Stomach (tissue), 19 donors: ENCODE results near the gene PCLO. TPM values are rescaled to one million over a fixed set of nuclear protein-coding genes. Genes with fewer than 3 reads are reported as not detected.

Source experiments
- DNase-seq, 2 donors: peaks; one replicate each; pipeline versions ENCODE4 v3.0.0 to v3.0.0-alpha.2; 2013 to 2019
- H3K27ac ChIP-seq, 5 donors: fragments of 200-600 bp in 4 of 5; sonication (generic) in 4 of 5; one replicate each; pipeline ENCODE4 v1.5.1; 2013 to 2019; ENCODE audit warnings: mild to moderate bottlenecking in 1 of 5, moderate library complexity in 1 of 5
- H3K27me3 ChIP-seq, 3 donors: fragments of 200-600 bp; sonication (generic); one replicate each; pipeline ENCODE4 v1.5.1; 2017 to 2019; ENCODE audit warnings: mixed run types in 1 of 3
- H3K36me3 ChIP-seq, 4 donors: fragments of 200-600 bp; sonication (generic); 1 replicate in 3 of 4; 2 replicates in 1 of 4; pipeline ENCODE4 v1.5.1; 2016 to 2019
- H3K4me1 ChIP-seq, 4 donors: fragments of 200-600 bp; sonication (generic); one replicate each; pipeline ENCODE4 v1.5.1; 2016 to 2019
- H3K4me3 ChIP-seq, 4 donors: fragments of 200-600 bp; sonication (generic) in 3 of 4; one replicate each; pipeline ENCODE4 v1.5.1; 2016 to 2019; ENCODE audit warnings: mild to moderate bottlenecking in 1 of 4
- H3K9me3 ChIP-seq, 4 donors: fragments of 200-600 bp; sonication (generic); one replicate each; pipeline ENCODE4 v1.5.1; 2016 to 2019
- EP300 ChIP-seq: sonication (generic); formaldehyde crosslinking; IDR thresholded peaks from one replicate; pipeline ENCODE4 v1.6.1; 2017; ENCODE audit warnings: antibody characterized with exemption
- POLR2A ChIP-seq, 4 donors: fragments of 450-650 bp; IDR thresholded peaks; one replicate each; pipeline ENCODE4 v1.6.1; 2016; ENCODE audit warnings: antibody characterized with exemption in 4 of 4, control low read depth in 2 of 4, mild to moderate bottlenecking in 1 of 4, moderate library complexity in 1 of 4
- POLR2AphosphoS5 ChIP-seq, 3 donors: sonication (generic); formaldehyde crosslinking; IDR thresholded peaks; one replicate each; pipeline ENCODE4 v1.6.1; 2016; ENCODE audit warnings: antibody characterized with exemption in 3 of 3
- WGBS, 5 donors: extraction: QIAGEN DNeasy Blood & Tissue Kit in 3 of 5; methylation state at CpG; one replicate each; pipeline versions ENCODE4 v1.1.5 to v1.1.7; 2013 to 2018; 5-methylcytosine and 5-hydroxymethylcytosine counted together
- intact Hi-C: fragments of 100-400 bp; cut with DNase I; formaldehyde crosslinking; loops from one replicate; pipeline ENCODE4 v1.15.1; 2023; ENCODE audit warnings: low total_unique reads
- long read RNA-seq, 10 donors: transcript quantifications; one replicate each; lab custom pipeline, GENCODE V29; 2026
- polyA plus RNA-seq, 3 donors: library from polyadenylated mRNA; stranded (reverse); fragments of 200-250 nt; gene quantifications; one replicate each; pipeline ENCODE4 v1.2.3, GENCODE V29; 2013
- total RNA-seq, 5 donors: library from RNA; depleted of rRNA; stranded (reverse); fragments of >200 nt; gene quantifications; one replicate each; pipeline versions ENCODE4 v1.1.0 to v1.2.3, GENCODE V29; 2014 to 2016
- TF ChIP-seq, protein P1 (sequence below), 7 experiments: fragments of 450-650 bp in 4 of 7; fragments of 200-600 bp in 3 of 7; sonication (generic) in 3 of 7; IDR thresholded peaks; one replicate each; pipeline ENCODE4 v1.5.1; 2016 to 2019; ENCODE audit warnings: antibody characterized with exemption in 7 of 7, control low read depth in 2 of 7, mild to moderate bottlenecking in 1 of 7
- donor health status: healthy with polysubstance abuse.
- donor health status: Bipolar disorder and iron deficiency.
- donor health status: healthy.

The PCLO gene
- total RNA-seq: 1 to 10 TPM; 3.7 to 8.1 (median 5.8) TPM
- polyA plus RNA-seq: 1 to 10 TPM in 1 of 3 donors, under 1 TPM in 2; 0.31 to 1.9 (median 0.70) TPM
- long read RNA-seq, donor 1: 0 reads
- long read RNA-seq, donor 2: 0 reads
- long read RNA-seq, donor 3: 0 reads
- long read RNA-seq, donor 4: 0 reads
- long read RNA-seq, donor 5, partial matches to known transcripts: 0 of 1 reads
- long read RNA-seq, donor 5, other reads (novel, unspliced or antisense): 0 of 1 reads
- long read RNA-seq, donor 6: 0 reads
- long read RNA-seq, donor 7, partial matches to known transcripts: 0 of 1 reads
- long read RNA-seq, donor 7, other reads (novel, unspliced or antisense): 0 of 1 reads
- long read RNA-seq, donor 8, partial matches to known transcripts: 0 of 1 reads
- long read RNA-seq, donor 8, other reads (novel, unspliced or antisense): 0 of 1 reads
- long read RNA-seq, donor 9, partial matches to known transcripts: 0 of 1 reads
- long read RNA-seq, donor 9, other reads (novel, unspliced or antisense): 0 of 1 reads
- long read RNA-seq, donor 10: 0 reads

DNA sequence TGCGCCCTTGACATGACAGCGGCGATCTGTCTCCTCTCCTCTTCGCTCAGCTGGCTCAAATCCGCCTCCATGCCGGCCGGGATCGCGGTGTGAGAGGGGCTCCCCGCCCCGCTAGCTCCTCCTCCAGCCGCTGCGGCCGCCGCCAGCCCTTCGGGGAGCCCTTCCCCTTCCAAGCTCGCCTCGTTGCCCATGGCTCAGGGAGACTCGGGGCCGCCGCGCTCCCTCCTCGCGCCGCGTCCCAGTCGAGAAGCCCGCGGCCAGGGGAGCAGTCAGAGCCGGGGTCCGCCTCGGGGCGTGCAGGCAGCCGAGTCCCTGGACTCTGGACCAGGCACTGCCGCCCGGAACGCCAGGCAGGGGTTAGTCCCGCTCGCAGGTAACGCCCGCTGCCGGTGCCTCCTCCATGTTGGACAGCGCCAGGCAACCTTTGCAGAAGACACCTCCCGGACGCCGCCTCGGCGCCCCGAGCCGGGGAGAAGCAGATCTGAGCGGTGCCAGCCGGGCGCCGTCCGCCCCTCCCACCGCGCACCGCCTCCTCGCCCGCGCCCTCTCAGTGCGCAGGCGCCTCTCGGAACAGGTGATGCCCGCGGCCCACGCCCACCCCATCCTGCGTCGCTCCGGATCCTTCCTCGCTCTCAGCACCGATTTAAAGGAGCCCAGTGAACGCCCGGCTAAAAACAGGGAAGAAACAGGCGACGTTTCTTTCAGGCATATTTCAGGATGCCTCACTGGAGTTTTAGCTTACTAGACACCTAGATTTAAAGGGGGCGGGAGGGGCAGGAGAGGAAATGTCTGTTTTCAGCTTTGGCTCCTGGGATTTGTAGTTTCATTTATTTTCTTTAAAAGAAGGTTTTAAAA is at the start of gene PCLO:
Gene PCLO (minus strand): TSS at position 483 of the 855 bp plus-strand sequence. CDS start 292 bp downstream, at position 191.
- Histone ChIP-seq H3K27me3 (peaks cover 0 to 14% (median 0%) of the 10 kb centered on the region in 3 donors), H3K4me3 (peak within 1 kb of the TSS; percentile 57 to 82 (median 64)), H3K9me3 (no peaks in the 10 kb centered on the region), H3K4me1 (peaks cover 0 to 24% (median 17%) of the 10 kb centered on the region in 4 donors), H3K36me3 (no peaks in the 10 kb centered on the region), H3K27ac (peak within 1 kb of the TSS; percentile 74 to 89 (median 82))
- intact Hi-C loops: no loop called here
- peak; percentile 90 to 96 for DNase-seq
- TF ChIP-seq, protein P1, sequence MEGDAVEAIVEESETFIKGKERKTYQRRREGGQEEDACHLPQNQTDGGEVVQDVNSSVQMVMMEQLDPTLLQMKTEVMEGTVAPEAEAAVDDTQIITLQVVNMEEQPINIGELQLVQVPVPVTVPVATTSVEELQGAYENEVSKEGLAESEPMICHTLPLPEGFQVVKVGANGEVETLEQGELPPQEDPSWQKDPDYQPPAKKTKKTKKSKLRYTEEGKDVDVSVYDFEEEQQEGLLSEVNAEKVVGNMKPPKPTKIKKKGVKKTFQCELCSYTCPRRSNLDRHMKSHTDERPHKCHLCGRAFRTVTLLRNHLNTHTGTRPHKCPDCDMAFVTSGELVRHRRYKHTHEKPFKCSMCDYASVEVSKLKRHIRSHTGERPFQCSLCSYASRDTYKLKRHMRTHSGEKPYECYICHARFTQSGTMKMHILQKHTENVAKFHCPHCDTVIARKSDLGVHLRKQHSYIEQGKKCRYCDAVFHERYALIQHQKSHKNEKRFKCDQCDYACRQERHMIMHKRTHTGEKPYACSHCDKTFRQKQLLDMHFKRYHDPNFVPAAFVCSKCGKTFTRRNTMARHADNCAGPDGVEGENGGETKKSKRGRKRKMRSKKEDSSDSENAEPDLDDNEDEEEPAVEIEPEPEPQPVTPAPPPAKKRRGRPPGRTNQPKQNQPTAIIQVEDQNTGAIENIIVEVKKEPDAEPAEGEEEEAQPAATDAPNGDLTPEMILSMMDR (IDR thresholded peaks at IDR 0.05): no peak
- TF ChIP-seq EP300 (peak; percentile 26), POLR2A (IDR thresholded peaks at IDR 0.05) (no peak), POLR2AphosphoS5 (IDR thresholded peaks at IDR 0.05) (peak in 2 of 3 donors; percentile 53 to 83)
- WGBS, 5 donors: 1 to 5% (median 2%) methylated on average over 15 to 77 of the region's 77 CpGs

DNA sequence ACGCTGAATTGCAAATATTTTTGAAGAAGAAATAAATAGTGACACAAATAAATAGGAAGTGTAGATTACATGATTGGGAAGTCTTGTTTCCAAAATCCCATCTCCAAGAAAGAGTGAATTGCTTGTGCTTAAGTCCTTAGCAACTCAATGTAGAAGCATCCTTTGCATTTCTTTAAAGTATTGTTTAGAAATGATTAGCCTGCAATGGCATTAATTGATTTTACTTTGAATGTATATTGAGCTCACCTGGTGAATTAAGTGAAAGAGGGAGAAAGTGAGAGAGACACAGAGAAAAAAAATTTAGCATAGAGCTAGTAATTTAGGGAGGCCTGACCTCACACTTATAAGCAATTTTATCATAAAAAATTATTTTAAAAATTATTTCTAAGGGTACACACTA is 49.0 kb upstream of the PCLO start:
- 50 to 61% (median 60%) methylated on average over 1 of the region's 1 CpG for WGBS, 5 donors
- Histone ChIP-seq H3K4me1 (no peaks in the 10 kb centered on the region), H3K27ac (no peak overlapping the region), H3K4me3 (no peak overlapping the region), H3K27me3 (no peaks in the 10 kb centered on the region), H3K9me3 (no peaks in the 10 kb centered on the region), H3K36me3 (no peaks in the 10 kb centered on the region)
- intact Hi-C loops: no loop called here
- TF ChIP-seq POLR2A (IDR thresholded peaks at IDR 0.05) (no peak), EP300 (no peak), POLR2AphosphoS5 (IDR thresholded peaks at IDR 0.05) (no peak)
- TF ChIP-seq, protein P1 (IDR thresholded peaks at IDR 0.05): no peak
- DNase-seq: no peak

GRCh38 chr7:83210479-83210878 is 47.8 kb upstream of the PCLO start:
- no peaks in the 10 kb centered on the region for H3K36me3 ChIP-seq
- DNase-seq: no peak
- H3K4me1 ChIP-seq: no peaks in the 10 kb centered on the region
- intact Hi-C loops: no loop called here
- 70 to 77% (median 72%) methylated on average over 3 of the region's 3 CpGs for WGBS, 5 donors
- H3K9me3 ChIP-seq: no peaks in the 10 kb centered on the region
- no peak overlapping the region for H3K4me3 ChIP-seq
- TF ChIP-seq POLR2AphosphoS5 (IDR thresholded peaks at IDR 0.05): no peak
- TF ChIP-seq, protein P1 (IDR thresholded peaks at IDR 0.05): no peak
- TF ChIP-seq EP300: no peak
- TF ChIP-seq POLR2A (IDR thresholded peaks at IDR 0.05): no peak
- no peaks in the 10 kb centered on the region for H3K27me3 ChIP-seq
- no peak overlapping the region for H3K27ac ChIP-seq

- H3K4me3 ChIP-seq: no peak overlapping the region
- H3K4me1 ChIP-seq: no peaks in the 10 kb centered on the region
- H3K27me3 ChIP-seq: no peaks in the 10 kb centered on the region
- no peak overlapping the region for H3K27ac ChIP-seq
- intact Hi-C loops: no loop called here
- no peak for DNase-seq
- no peaks in the 10 kb centered on the region for H3K9me3 ChIP-seq
- 88 to 96% (median 91%) methylated on average over 2 of the region's 2 CpGs for WGBS, 5 donors
- no peaks in the 10 kb centered on the region for H3K36me3 ChIP-seq
- TF ChIP-seq EP300: no peak
- TF ChIP-seq POLR2A (IDR thresholded peaks at IDR 0.05): no peak
- no peak for TF ChIP-seq POLR2AphosphoS5 (IDR thresholded peaks at IDR 0.05)
- TF ChIP-seq, protein P1 (IDR thresholded peaks at IDR 0.05): no peak
Measured at GRCh38 chr7:83204715-83205114, 42.0 kb upstream of the PCLO start.
